Inferior parietal cortex (tissue), 1 donor: ENCODE results near the gene SMARCC2.
A peak's percentile ranks its signal among the peaks of the same experiment; 100 is the strongest.
"Not testable (repeated sequence)": the region's sequence is repeated elsewhere in the genome, so short reads cannot be mapped to it uniquely, and the experiment has no call there.

Source experiments
- DNase-seq: peaks from one replicate; pipeline ENCODE4 v3.0.0-alpha.2; 2016; ENCODE audit errors: extremely low spot score

Gene SMARCC2

DNA sequence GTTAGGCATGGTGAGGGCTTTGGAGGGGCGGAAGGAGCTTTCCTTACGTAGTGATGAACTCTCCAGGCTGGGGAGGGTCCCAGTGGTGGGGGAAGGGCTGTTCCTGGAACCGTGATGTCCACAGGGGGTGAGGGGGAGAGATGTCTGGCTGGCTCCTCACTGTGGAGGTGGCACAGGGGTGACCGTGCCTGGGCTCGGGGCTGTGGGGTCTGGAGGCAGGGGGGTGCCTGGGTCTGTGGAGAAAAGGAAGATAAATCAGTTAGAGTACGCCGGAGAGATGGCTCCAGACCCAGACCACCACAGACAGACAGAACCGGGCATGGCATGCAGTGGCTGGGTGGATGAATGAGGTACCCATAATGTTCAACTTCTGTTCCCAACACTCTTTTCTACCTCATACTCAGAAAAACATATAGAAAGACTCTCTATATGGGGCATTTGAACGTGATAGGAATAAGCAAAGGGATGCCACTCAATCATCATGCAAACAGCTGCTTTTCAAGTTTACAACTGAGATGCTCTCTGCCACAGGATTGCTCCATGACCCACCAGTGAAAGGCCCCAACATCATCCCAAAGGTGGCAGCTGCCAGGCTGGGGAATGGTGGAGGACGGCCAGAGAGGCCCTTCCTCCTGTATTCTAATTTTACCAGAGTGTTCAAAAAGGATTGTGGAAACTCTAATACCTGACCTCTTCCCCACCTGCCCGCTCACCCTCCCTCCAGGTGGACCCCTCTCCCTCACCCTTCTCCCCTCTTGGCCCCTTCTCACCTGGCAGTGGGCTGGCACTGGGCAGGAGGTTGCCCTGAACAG, 25.5 kb downstream of the SMARCC2 start:
- no peak for DNase-seq

DNA sequence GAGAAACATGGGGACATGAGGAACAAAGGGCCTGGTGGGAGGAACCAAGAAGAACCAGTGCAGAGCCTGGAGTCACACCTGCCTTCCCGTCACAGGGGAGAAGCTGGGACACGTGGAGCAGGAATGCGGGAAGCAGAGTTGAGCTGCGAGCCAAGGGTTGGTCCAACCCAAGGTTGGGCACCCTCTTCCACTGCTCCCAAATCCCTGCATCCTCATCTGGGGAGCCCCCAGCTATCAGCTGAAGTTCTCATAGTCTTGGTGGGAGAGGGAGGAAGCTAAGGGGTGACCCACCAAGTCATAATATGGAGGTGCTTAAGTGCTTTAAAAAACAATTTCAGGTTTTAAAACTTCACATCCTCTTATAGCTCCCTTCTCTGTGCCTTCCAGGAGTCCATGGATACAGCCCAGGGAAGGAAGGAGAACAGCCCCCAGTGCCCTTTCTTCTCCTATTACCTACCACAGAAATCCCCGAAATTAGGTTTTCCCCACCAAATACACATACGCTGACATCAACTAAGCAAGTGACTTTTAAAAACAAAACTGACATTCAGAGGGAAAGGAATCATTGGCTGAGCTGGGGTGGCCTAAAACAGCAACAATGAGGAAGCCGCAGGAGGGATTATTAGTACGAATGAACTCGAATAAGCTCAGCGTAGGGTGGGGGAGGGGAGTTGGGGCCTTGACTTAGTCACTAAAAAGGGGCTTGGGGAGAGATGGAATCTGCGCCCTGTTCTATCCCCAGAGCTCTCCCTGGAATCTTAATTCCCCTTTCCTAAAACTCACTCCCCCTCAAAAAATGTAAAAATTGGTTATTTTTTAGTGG, 26.6 kb downstream of the SMARCC2 start:
- DNase-seq, result no peak

DNA sequence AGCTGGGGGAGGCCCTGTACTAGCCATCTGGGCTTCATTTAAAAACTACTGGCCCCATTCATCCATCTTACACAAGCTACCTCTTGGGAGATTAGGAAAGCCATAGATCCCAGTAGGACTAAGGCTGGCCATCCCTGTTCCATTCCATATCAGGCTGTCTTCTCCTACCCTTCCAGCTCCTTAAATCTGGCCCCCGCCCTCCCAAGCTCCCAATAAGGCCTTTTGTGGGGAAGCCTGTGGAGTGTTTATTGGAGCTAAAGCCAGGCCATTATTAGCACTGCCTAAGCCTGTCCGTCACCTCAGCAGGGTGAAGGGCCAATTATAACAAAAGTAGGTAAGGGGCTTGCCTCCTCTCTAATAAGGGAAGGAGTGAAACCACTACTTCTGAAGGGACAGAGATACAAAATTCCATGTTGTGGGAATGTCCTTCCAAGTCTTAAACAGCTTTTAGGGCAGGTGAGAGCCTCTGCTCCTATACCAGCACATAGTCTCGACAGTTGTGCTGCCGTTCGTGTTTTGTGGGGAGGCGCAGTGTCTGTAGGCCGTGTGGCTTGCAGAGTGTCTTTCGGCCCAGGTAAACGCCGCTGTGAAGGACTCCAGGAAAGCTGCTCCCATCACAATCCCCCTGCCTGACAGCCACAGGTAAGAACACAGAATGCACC, 27.5 kb downstream of the SMARCC2 start:
- DNase-seq, result no peak

- DNase-seq, result no peak
These were observed 28.2 kb downstream of the SMARCC2 start for GRCh38 chr12:56160894-56161689.

GRCh38 chr12:56160193-56160763, 29.0 kb downstream of the SMARCC2 start:
- no peak for DNase-seq

- DNase-seq, result no peak
These were observed 29.6 kb downstream of the SMARCC2 start for GRCh38 chr12:56159482-56160192.

DNA sequence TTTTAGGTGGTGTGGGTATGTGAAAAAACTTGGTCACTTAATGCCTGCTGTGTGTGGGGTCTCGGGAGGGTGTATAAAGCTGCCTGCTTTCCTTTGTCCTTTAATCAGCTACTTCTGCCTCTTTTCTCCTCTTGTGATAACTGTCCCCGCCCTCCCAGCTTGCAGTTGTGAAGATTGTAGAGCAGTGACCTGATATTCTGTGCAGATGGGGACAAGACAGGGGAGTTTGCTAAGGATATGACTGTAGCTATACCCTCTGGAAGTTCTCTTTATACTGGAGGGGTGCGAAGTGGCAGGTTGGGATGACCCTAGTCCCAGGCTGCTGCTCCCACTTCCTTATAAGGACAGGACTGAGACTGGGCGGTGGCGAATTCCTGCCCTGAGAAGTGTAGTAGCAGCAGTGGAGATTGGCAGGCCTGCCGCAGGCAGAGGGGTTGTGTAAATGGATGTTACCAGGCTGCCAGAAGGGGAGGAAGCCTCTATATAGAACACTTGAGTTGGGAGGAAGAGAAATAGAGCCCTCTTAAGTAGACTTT, 30.3 kb downstream of the SMARCC2 start:
- DNase-seq, result no peak

DNA sequence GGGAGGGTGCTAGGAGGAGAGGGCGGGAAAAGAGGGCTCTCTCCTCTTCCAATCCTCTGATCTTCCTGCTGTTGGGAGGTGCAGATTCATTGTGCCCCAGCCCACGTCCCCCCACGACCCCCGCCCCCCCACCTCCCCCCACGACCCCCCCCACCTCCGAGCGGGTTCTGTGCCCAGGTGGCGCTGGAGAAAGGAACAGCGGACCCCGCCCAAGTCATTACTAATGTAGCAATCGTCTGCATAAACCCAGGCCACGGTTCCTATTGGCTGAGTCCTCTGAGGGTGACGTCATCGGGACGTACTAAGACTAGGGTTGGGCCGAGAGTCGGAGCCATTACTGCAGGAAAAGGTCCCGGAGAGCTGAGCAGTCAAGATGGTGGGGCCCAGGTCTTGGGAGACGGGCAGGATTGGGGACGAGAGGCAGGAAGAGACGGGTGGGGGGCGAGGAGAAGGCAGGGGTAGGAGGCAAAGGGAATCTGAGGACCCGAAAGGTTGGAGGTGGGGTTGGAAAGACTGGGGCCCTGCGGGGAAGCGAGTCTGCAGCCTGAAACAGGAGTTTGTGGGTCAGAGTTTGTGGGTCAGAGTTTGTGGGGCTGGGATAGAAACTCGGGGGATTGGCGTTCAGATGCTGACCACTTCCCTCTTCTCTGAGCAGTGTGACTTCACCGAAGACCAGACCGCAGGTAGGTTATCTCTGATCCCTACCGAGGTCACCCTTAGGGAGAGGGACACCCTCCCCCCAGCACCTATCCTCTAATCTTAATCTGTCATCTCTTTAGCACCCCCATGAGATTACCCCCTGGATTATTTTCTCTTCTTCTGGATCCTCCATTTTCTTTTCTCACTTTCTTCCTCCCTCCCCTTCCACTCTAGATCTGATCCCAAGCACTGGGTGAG, 31.0 kb downstream of the SMARCC2 start, which contains the start of gene MYL6:
TSS of gene MYL6 (plus strand) at position 331 of the 897 bp plus-strand sequence. CDS start at position 374, 43 bp downstream.
- DNase-seq, result peak; percentile 99

DNA sequence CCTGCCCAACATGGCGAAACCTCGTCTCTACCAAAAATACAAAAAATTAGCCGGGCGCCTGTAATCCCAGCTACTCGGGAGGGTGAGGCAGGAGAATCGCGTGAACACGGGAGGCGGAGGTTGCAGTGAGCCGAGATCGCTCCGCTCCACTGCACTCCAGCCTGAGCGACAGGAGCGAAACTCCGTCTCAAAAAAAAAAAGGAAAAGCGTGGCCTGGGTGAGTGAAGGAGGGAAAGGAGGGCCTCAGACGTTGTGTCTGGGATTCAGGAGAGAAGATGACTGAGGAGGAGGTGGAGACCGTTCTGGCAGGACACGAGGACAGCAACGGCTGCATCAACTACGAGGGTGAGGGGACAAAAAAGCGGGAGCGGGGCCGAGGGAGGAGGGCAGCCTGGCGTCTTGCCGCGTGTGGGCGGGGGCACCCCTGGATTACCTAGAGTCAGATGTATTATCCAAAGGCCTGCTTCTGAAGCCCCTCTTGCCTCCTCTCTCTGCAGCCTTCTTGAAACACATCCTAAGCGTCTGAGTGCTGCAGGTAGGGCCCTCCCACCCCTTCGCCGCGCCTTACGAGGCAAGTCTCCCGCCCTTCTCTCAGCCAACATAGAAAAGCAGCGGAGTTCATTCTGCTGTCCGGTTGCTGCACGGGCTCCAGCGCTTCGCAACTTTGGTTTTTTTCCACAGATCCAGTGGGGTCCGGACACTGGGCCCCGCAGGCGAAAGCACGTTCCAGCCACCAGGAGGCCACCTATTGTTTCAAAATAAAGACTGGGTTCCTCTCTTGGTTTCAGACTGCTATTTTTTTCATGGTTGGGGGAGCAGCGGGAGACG, 31.9 kb downstream of the SMARCC2 start:
- DNase-seq, result peak; percentile 61

- DNase-seq, result not testable (repeated sequence)
These were observed 32.7 kb downstream of the SMARCC2 start for GRCh38 chr12:56156464-56157200.

DNA sequence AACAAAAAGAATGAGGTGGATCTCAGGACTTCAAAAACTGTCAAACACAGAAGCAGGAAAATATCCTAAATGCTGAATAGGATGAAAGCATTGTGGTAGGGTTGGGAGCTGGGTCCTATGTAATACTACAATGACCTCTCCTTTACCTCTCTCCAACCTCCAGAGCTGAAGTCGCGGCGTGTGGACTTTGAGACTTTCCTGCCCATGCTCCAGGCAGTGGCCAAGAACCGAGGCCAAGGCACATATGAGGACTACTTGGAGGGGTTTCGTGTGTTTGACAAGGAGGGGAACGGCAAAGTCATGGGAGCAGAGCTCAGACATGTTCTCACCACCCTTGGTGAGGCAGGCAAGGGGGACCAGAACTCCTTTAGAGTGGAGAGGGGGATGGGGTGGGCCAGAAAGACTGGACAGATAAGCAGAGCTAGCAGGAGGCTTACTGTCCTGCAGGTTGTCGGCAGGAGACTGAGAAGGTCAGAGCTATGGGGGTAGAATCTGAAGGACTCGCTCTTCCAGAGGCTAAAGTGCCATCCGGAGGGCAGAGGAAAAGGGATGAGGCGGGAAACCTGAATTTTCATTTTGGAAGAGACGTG, 33.9 kb downstream of the SMARCC2 start:
- DNase-seq, result no peak

GRCh38 chr12:56154818-56155217, 34.5 kb downstream of the SMARCC2 start:
- no peak for DNase-seq

GRCh38 chr12:56154246-56154771, 35.0 kb downstream of the SMARCC2 start:
- no peak for DNase-seq

- no peak for DNase-seq
These were observed 35.6 kb downstream of the SMARCC2 start for GRCh38 chr12:56153678-56154065.

DNA sequence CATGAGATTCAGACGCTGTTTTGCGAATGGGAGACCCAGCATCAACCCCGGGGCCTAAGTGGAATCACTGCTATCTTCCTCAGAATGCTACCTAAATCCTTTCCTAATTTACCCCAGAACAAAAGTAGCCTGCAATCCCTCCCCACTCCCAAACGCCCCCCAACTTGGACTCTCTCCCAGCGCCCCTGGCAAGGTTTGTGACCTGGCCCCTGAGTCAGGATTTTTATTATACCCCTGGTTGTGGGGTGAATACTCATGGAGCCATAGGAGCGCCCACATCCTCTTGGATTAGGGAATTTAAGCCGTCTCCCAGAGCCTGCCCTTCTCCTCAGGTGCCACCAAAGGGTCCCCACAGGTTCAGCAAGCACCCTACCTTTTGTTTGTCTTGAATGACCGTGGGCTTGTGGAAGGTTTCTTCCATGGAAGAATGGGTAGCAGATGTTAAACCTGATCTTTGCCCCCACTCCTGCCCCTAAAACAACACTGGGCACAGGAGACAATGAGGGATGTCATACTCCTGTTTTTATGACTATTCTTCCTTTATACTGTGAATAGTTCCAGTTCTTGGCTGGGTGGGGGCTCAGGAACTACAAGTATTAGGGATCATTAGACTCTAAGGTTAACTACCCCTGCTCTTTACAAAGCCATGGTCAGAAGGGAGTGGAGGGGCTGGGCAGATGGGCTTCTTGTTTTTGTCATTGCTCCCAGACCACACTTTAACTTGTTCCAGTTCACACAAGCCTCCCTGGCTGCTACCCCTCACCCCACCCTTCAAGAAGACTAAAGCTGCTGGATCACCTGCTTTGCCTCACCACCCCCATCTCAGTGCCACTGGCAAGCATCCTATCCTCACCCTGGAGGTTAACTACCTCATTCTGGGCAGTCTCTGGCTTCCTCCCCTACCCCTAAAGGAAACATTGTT, 36.3 kb downstream of the SMARCC2 start:
- no peak for DNase-seq
